GM18499 (cell line): ENCODE results near the gene HTR7.
A peak's percentile ranks its signal among the peaks of the same experiment; 100 is the strongest.
"Not testable (repeated sequence)": the region's sequence is repeated elsewhere in the genome, so short reads cannot be mapped to it uniquely, and the experiment has no call there.

Source experiments
- ATAC-seq: cut with Tn5 transposase; IDR thresholded peaks from one replicate; pipeline ENCODE4 v1.9.1; 2021; ENCODE audit warnings: moderate number of reproducible peaks; ENCODE audit not compliant: insufficient read depth, unreplicated experiment

HTR7 gene

DNA sequence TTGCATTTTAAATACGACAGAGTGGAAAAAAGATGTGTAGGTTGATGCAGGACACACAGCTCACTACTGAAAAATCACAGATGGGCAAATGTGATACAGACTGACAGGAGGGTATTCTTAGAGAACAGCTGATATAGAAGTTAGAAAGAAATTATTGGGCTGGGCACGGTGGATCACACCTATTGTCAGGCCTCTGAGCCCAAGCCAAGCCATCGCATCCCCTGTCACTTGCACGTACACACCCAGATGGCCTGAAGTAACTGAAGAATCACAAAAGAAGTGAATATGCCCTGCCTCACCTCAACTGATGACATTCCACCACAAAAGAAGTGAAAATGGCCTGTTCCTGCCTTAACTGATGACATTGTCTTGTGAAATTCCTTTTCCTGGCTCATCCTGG, 50.7 kb downstream of the HTR7 start:
- ATAC-seq = not testable (repeated sequence)

GRCh38 chr10:90806677-90807076, 51.2 kb downstream of the HTR7 start:
- ATAC-seq = no peak

DNA sequence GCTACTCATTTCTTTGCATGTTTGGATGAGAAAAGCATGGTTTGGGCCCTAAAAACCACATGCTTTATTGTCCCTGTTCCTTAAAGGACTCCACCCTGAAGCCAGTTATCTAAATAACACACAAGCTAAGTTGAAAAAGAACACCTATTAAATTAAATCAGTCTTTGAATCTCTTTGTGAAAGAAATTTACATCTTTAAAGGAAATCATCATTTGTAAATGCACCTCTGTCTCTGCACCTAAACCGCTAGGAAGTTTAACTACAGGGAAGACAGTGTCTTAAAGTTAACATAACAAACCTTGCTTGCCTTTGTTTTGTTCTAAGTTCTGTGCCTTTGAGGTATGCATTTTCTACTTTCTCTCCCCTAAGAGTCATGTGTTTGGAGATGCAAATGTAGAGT, 52.6 kb downstream of the HTR7 start:
- ATAC-seq = no peak

DNA sequence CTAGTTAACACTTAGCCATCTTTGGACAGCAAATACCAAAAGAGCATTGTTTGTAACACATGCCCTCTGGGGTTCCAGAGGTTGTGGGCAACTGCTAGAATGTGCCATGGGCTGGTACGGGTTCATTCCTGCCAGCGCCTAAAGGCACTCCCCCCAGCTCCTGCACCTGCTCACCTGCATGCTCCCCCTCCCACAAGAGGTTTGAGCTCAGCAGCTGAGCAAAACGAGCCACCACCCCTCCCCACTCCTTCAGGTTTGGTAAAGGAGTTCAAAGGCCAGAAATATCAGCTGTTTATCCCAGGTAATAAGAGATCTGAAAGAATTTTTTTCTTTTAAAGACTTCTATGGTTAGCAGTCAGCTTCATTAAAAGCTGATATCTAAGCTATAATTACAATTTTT, 53.5 kb downstream of the HTR7 start:
- no peak for ATAC-seq

- no peak for ATAC-seq
These were observed 56.2 kb downstream of the HTR7 start for GRCh38 chr10:90801608-90802007.

DNA sequence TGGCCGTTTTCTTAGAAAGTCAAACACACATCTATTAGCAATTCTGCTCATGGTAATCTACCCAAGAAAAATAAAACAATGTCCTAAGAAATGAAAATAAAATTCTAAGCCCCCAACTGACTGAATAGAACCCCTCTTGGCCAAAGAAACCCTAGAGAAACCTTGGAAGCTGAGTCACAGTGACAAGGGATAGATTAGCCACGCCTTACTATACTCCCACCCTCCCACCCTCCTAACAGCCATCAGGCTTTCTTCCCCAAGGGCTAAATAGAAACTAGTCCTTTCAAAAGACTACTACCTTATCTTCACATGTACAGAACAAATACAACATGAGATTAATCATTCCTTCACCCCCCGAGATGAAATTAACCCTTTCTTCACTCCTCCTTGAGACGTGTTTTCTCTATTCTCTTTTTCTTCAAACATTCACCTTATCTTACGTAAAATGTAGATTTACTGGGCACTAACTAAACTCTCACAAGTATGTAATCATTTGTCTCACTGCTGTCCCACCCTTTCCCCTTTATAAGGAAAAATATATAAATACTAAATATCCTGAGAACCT, 57.5 kb downstream of the HTR7 start:
- ATAC-seq = no peak

GRCh38 chr10:90799172-90799571, 58.7 kb downstream of the HTR7 start:
- ATAC-seq = no peak

- no peak for ATAC-seq
These were observed 59.4 kb downstream of the HTR7 start for GRCh38 chr10:90798482-90798881.

GRCh38 chr10:90790422-90790821, 67.4 kb downstream of the HTR7 start:
- no peak for ATAC-seq

- ATAC-seq = peak; percentile 65
These were observed 68.9 kb downstream of the HTR7 start for GRCh38 chr10:90788968-90789367.

DNA sequence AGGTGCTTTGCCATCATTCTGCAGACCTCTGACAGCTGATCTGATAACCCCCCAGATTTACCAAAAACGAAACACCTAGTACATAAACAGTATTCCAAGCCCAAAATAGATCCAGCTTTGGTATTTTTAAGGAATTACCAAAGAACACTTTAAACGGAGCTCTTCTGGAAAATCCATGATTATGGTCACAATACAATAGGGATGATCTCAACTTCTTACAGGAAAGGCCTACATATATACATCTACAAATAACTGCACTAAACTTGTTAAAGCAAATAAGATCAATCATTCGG, 69.7 kb downstream of the HTR7 start:
- no peak for ATAC-seq

DNA sequence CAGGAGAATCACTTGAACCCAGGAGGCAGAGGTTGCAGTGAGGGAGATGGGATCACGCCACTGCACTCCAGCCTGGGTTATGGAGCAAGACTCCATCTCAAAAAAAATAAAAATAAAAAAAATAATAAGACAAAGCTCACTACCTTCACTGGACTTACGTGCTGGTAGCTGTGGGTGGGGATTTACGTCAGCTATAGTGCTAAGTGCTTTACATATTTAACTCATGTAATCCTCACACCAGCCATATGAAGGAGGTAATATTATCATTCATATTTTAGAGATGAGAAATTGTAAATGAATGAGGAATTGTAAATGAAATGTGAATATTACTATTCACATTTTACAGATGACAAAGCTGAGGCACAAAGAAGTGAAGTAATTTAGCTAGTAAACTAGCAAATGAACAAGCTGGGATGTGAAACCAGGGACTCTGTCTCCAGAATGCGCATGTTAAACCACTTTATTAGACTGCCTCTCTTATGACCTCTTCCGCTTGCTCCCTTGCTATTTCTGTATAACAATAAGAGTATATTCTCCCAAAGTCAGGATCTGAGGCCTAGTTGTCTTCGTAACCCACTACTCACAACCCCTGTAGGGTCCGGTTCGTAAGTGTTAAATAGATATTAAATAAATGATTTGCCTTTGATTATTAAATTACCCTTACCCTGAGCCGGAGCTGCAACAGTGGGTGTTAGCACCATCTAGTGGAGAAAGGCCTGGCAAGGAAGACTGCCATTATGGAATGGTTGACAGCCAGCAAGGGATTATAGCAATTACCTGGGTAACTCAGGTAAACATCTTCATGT, 70.2 kb downstream of the HTR7 start:
- no peak for ATAC-seq

DNA sequence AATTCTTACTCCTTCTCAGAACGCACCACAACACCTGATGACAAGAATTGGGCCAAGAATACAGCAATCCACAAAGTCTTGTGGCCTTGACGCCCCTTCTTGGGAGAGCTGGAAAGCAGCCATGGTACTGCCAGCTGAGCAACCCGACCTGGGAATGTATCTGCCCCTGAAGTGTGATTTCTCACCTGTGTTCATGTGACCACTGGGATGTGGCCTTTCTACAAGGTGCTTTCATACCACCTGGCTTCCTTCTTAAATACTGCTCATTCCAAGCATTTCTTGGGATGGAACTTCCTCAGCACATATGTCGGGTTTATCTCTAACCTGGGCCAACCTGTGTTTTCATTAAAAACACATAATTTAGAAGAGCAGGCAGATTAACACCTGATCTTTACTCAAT, 72.1 kb downstream of the HTR7 start:
- ATAC-seq = no peak

DNA sequence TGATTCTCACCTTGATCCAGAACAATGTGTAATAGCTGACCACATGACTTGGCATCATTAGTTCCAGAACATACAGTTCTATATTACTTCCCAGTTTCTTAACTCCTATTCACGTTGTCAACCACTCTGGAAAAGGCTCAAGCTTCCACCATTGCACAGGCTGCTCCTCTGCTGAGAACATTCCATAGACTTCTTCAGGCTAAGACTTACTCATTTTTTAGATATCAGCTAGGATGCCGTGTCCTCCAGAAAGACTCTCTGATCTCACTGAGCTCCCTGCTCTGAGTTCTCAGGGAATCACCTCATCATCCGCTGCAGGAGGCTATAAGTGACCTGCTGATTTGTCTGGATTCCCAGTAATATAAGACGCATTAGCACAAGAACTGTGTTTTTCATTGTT, 73.1 kb downstream of the HTR7 start:
- ATAC-seq = no peak

- ATAC-seq = no peak
These were observed 77.4 kb downstream of the HTR7 start for GRCh38 chr10:90780488-90780887.

- no peak for ATAC-seq
These were observed 78.3 kb downstream of the HTR7 start for GRCh38 chr10:90779548-90779947.

DNA sequence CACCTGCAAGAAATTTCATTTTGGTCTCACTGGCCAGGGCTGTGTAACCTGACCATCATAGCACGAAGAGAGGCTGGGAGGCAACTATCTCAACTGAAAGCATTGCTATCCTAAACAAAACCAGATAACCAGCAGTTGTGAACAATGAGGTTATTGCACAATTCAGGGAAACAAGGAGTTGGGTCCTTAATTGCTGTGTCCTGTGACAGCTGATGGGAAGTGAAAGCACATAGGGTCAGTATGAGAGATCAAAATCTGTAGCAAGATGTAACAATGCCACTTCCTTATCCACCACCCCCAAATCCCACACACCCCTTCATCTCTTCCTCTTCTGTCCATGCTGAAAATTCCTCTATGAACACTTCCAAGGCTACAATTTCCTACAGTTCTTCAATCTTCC, 80.2 kb downstream of the HTR7 start:
- no peak for ATAC-seq

DNA sequence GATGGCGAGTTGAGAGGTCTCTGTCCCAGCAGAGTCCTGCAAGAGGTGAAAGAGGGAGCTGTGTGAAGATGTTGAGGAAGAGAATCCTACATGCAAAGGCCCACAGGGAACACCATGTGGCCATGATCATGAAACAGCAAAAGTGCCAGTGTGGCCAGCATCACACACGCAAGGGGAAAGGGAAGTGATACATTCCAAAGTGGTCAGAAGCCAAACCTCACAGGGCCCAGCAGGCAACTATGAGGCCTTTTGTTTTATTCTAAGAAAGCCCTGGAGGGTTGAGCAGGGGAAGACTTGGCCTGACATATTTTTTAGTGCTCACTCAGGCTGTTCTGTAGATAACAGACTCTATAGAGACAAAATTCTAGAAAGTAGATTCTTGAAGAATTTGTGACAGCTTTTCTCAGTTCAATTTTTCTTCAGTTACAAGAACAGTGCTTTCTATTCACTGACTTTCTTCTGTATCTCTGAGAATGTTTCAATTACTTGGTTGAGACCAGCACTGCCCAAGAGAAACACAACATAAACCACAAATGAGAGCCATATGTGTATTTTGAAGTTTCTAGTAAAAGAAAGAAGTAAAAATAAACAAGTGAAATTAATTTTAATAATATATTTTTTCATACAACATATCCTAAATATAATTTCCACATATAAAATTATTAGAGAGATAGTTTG, 82.3 kb downstream of the HTR7 start:
- ATAC-seq = no peak

- ATAC-seq = no peak
These were observed 87.6 kb downstream of the HTR7 start for GRCh38 chr10:90769946-90770841.

DNA sequence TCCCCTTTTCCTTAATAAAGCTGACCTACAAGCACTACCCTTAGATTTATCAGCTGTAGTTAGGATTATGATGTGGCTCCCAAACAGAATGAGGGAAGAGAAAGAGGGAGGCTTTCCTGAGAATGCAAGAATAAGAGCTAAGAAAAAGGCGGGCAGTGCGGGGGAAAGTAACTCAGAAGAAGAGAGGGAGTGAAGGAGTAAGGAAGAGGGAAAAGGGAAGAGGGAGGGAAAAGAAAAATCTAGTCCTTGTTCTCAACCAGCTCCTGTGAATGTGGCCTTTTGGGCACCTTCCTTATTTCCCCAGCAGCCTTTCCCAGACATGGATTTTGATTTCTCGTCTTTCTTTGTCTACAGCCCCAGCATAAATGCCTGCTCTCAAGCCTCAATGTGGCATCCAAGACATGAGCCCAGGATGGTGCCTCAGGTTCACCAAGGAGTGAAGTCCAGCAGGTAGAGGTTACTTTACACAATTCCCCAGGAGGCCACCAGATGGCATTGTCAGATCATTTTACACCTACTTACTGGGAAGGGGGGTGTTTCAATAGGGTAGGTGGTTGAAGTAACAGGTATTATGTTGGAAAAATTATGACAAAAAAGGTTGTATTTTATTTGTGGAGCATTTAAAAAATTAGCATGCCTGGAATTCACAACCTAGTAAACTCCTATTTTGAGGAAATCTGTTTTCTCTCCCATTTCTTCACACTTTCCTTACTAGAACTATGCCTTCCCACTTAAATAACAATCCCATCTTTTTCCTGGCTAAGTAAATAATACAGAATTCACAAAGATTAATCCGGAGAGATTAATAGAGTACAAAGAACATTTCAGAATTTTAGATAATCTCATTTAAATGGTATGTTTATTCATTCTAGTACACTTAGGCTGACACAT, 106.5 kb downstream of the HTR7 start:
- ATAC-seq = no peak
